H1 (cell line): ENCODE results near the gene MASP1. TPM values are rescaled to one million over a fixed set of nuclear protein-coding genes. Genes with fewer than 3 reads are reported as not detected.

ENCODE experiments used
- CTCF ChIA-PET: fragments of 300-600 bp; sonication (Branson Sonifier 250); formaldehyde crosslinking; loops from one replicate; lab custom pipeline; 2021; ENCODE audit not compliant: partially characterized antibody; lab: Charles Lee
- POLR2A ChIA-PET: fragments of 300-600 bp; sonication (Branson Sonifier 250); formaldehyde crosslinking; loops from one replicate; lab custom pipeline; 2021; ENCODE audit warnings: inconsistent platforms; ENCODE audit not compliant: partially characterized antibody; lab: Charles Lee
- DNase-seq, 2 experiments: peaks; one replicate each; pipeline versions ENCODE4 v3.0.0 to v3.0.0-alpha.2; 2010 to 2022; ENCODE audit warnings: low spot score in 2 of 2, low read depth in 1 of 2, mixed read lengths in 1 of 2
- FAIRE-seq: peaks from 2 replicates; lab custom pipeline; 2011; peaks lifted over from hg19 to GRCh38; lab: Jason Lieb, UNC
- H2AFZ ChIP-seq: 2 replicates; pipeline ENCODE4 v1.8.1; 2012; ENCODE audit warnings: low read length, inconsistent platforms
- H2AK5ac ChIP-seq: 2 replicates; pipeline ENCODE4 v1.6.1; 2013; ENCODE audit warnings: low read depth, low read length
- H2BK120ac ChIP-seq: replicated peaks from 2 replicates; pipeline ENCODE3; 2013; ENCODE audit warnings: low read depth, low read length, inconsistent platforms
- H2BK12ac ChIP-seq: 2 replicates; pipeline ENCODE4 v1.6.1; 2013; ENCODE audit warnings: low read depth, low read length
- H2BK15ac ChIP-seq: 2 replicates; pipeline ENCODE4 v1.6.1; 2013; ENCODE audit warnings: low read length
- H2BK20ac ChIP-seq: 2 replicates; pipeline ENCODE4 v1.6.1; 2013; ENCODE audit warnings: low read length
- H2BK5ac ChIP-seq: 2 replicates; pipeline ENCODE4 v1.6.1; 2013; ENCODE audit warnings: low read depth, low read length
- H3K14ac ChIP-seq: 2 replicates; pipeline ENCODE4 v1.6.1; 2013; ENCODE audit warnings: inconsistent platforms; ENCODE audit not compliant: insufficient read length
- H3K18ac ChIP-seq: 2 replicates; pipeline ENCODE4 v1.6.1; 2013; ENCODE audit warnings: low read length; ENCODE audit errors: extremely low read depth
- H3K23ac ChIP-seq: 2 replicates; pipeline ENCODE4 v1.6.1; 2013; ENCODE audit warnings: inconsistent platforms; ENCODE audit not compliant: insufficient read length
- H3K23me2 ChIP-seq: 2 replicates; pipeline ENCODE4 v1.6.1; 2013; ENCODE audit warnings: low read depth, low read length
- H3K27ac ChIP-seq: 2 replicates; pipeline ENCODE4 v1.6.1; 2011; ENCODE audit warnings: low read depth, low read length, inconsistent platforms
- H3K27me3 ChIP-seq, 4 experiments: replicated peaks in 1 of 4; 1 replicate in 1 of 4; 2 replicates in 3 of 4; pipeline versions ENCODE4 v1.6.1 to v1.8.1; 2011 to 2013; ENCODE audit warnings: low read length in 3 of 4, mild to moderate bottlenecking in 3 of 4, inconsistent platforms in 2 of 4, mixed read lengths in 2 of 4, moderate library complexity in 1 of 4; ENCODE audit not compliant: control insufficient read depth in 3 of 4, insufficient read depth in 3 of 4; ENCODE audit errors: extremely low read depth in 1 of 4
- H3K36me3 ChIP-seq, 4 experiments: 2 replicates each; pipeline versions ENCODE4 v1.6.1 to v1.8.1; 2011 to 2013; ENCODE audit warnings: mild to moderate bottlenecking in 4 of 4, low read length in 3 of 4, moderate library complexity in 2 of 4, control low read depth in 1 of 4, inconsistent platforms in 1 of 4; ENCODE audit not compliant: insufficient read depth in 4 of 4, control insufficient read depth in 2 of 4
- H3K4ac ChIP-seq: replicated peaks from 2 replicates; pipeline ENCODE3; 2013; ENCODE audit warnings: low read length, low read depth, mixed read lengths, inconsistent platforms; ENCODE audit not compliant: insufficient read length
- H3K4me1 ChIP-seq, 4 experiments: replicated peaks in 1 of 4; 1 replicate in 1 of 4; 2 replicates in 3 of 4; pipeline versions ENCODE4 v1.6.1 to v1.8.1; 2011 to 2013; ENCODE audit warnings: low read length in 3 of 4, inconsistent platforms in 2 of 4, mixed read lengths in 1 of 4; ENCODE audit not compliant: insufficient read depth in 4 of 4, control insufficient read depth in 3 of 4
- H3K4me2 ChIP-seq, 2 experiments: 2 replicates each; pipeline versions ENCODE4 v1.6.1 to v1.8.1; 2011 to 2013; ENCODE audit warnings: low read depth in 2 of 2, low read length in 2 of 2, control low read depth in 1 of 2, inconsistent platforms in 1 of 2, mild to moderate bottlenecking in 1 of 2; ENCODE audit not compliant: insufficient read depth in 1 of 2
- H3K4me3 ChIP-seq, 4 experiments: fragments of 200-600, 300-600 bp in 1 of 4; sonication (generic), shearing (Covaris generic), sonication (Bioruptor Twin) in 1 of 4; 2 replicates each; pipeline versions ENCODE4 v1.5.1 to v1.8.1; 2011 to 2016; ENCODE audit warnings: low read length in 4 of 4, low read depth in 3 of 4, control low read depth in 2 of 4, inconsistent platforms in 2 of 4, mild to moderate bottlenecking in 2 of 4, mixed read lengths in 1 of 4, moderate library complexity in 1 of 4; ENCODE audit not compliant: insufficient read depth in 2 of 4; ENCODE audit errors: extremely low read depth in 1 of 4
- H3K56ac ChIP-seq: replicated peaks from 2 replicates; pipeline ENCODE3; 2013; ENCODE audit warnings: low read depth, mild to moderate bottlenecking, mixed read lengths, low read length, inconsistent platforms; ENCODE audit not compliant: insufficient read length
- H3K79me1 ChIP-seq: 2 replicates; pipeline ENCODE4 v1.6.1; 2013; ENCODE audit warnings: low read depth, low read length, control low read depth
- H3K79me2 ChIP-seq, 2 experiments: 2 replicates each; pipeline versions ENCODE4 v1.6.1 to v1.8.1; 2012 to 2013; ENCODE audit warnings: low read length in 2 of 2, mild to moderate bottlenecking in 2 of 2, inconsistent platforms in 1 of 2; ENCODE audit not compliant: insufficient read depth in 2 of 2, control insufficient read depth in 1 of 2
- H3K9ac ChIP-seq, 4 experiments: replicated peaks in 1 of 4; 1 replicate in 1 of 4; 2 replicates in 3 of 4; pipeline versions ENCODE4 v1.6.1 to v1.8.1; 2011 to 2013; ENCODE audit warnings: low read depth in 3 of 4, low read length in 3 of 4, control low read depth in 2 of 4, mild to moderate bottlenecking in 2 of 4, moderate library complexity in 2 of 4, inconsistent platforms in 1 of 4; ENCODE audit errors: extremely low read depth in 1 of 4
- H3K9me3 ChIP-seq, 2 experiments: 2 replicates each; pipeline versions ENCODE4 v1.6.1 to v1.8.1; 2012 to 2013; ENCODE audit warnings: mild to moderate bottlenecking in 2 of 2, moderate library complexity in 2 of 2, control low read depth in 1 of 2, inconsistent platforms in 1 of 2, low read depth in 1 of 2, low read length in 1 of 2, mixed read lengths in 1 of 2; ENCODE audit not compliant: insufficient read depth in 2 of 2
- H4K20me1 ChIP-seq, 2 experiments: replicated peaks in 1 of 2; 2 replicates each; pipeline versions ENCODE3 to v1.8.1; 2011 to 2013; ENCODE audit warnings: inconsistent platforms in 2 of 2, low read length in 2 of 2, mild to moderate bottlenecking in 1 of 2; ENCODE audit not compliant: insufficient read depth in 2 of 2, control insufficient read depth in 1 of 2
- H4K5ac ChIP-seq: 2 replicates; pipeline ENCODE4 v1.6.1; 2013; ENCODE audit warnings: low read length, low read depth, mixed read lengths, inconsistent platforms; ENCODE audit not compliant: insufficient read length
- H4K8ac ChIP-seq: 2 replicates; pipeline ENCODE4 v1.8.0; 2013; ENCODE audit warnings: mild to moderate bottlenecking, moderate library complexity, low read length, inconsistent platforms; ENCODE audit not compliant: insufficient read depth; ENCODE audit errors: extremely low read depth
- H4K91ac ChIP-seq: replicated peaks from 2 replicates; pipeline ENCODE3; 2013; ENCODE audit warnings: low read length, mixed read lengths, inconsistent platforms; ENCODE audit not compliant: insufficient read length
- EP300 ChIP-seq, 2 experiments: IDR thresholded peaks; 1 replicate in 1 of 2; 2 replicates in 1 of 2; pipeline ENCODE4 v1.6.1; 2011 to 2012; ENCODE audit warnings: low read depth in 2 of 2, low read length in 2 of 2, mild to moderate bottlenecking in 2 of 2, borderline replicate concordance in 1 of 2, inconsistent platforms in 1 of 2, moderate library complexity in 1 of 2
- JUN ChIP-seq: IDR thresholded peaks from 2 replicates; pipeline ENCODE4 v1.6.1; 2011; ENCODE audit warnings: low read depth, mild to moderate bottlenecking, improper control_type of control experiment, low read length
- RAD21 ChIP-seq, 2 experiments: IDR thresholded peaks in 1 of 2; conservative IDR thresholded peaks in 1 of 2; 2 replicates each; pipeline ENCODE4 v1.6.1; 2011; ENCODE audit warnings: low read depth in 2 of 2, low read length in 2 of 2, improper control_type of control experiment in 1 of 2, inconsistent platforms in 1 of 2, mild to moderate bottlenecking in 1 of 2, moderate library complexity in 1 of 2
- SIRT6 ChIP-seq: IDR thresholded peaks from one replicate; pipeline ENCODE4 v1.7.1; 2012; ENCODE audit warnings: low read length, inconsistent platforms
- SP1 ChIP-seq: IDR thresholded peaks from 2 replicates; pipeline ENCODE4 v1.6.1; 2011; ENCODE audit warnings: low read depth, low read length
- SP2 ChIP-seq: IDR thresholded peaks from 2 replicates; pipeline ENCODE4 v1.6.1; 2012; ENCODE audit warnings: mild to moderate bottlenecking, low read length, inconsistent platforms
- SRF ChIP-seq: IDR thresholded peaks from 2 replicates; pipeline ENCODE4 v1.6.1; 2011; ENCODE audit warnings: mild to moderate bottlenecking, low read depth, low read length, moderate library complexity
- WGBS, 2 experiments: shearing (Covaris generic) in 1 of 2; methylation state at CpG; one replicate each; pipeline versions ENCODE4 v1.1.6 to v1.1.7; 2013 to 2015; ENCODE audit warnings: low lambda C conversion rate in 2 of 2, mixed read lengths in 2 of 2, inconsistent platforms in 1 of 2, low coverage in 1 of 2, missing lambda C conversion rate in 1 of 2; ENCODE audit not compliant: insufficient replicate concordance in 2 of 2, insufficient coverage in 1 of 2, insufficient read length in 1 of 2; ENCODE audit errors: extremely low coverage in 1 of 2, missing lambda C conversion rate in 1 of 2; 5-methylcytosine and 5-hydroxymethylcytosine counted together
- polyA plus RNA-seq, 7 experiments: library from polyadenylated mRNA; depleted of rRNA in 3 of 7; stranded (reverse) in 5 of 7; unstranded in 2 of 7; fragments of >200 nt in 5 of 7; fragments of 200-250 nt in 2 of 7; gene quantifications; 1 replicate in 5 of 7; 2 replicates in 1 of 7; 4 replicates in 1 of 7; pipeline versions ENCODE4 v1.2.1 to v1.2.3, GENCODE V29; 2011 to 2013; ENCODE audit warnings: missing spikeins in 2 of 7, mixed read lengths in 2 of 7
- total RNA-seq: library from RNA; stranded (reverse); fragmentation: NEBNext Ultra II Directional; extraction: Animal tissue kit (Norgen Biotek cat#: 25700); gene quantifications from 2 replicates; pipeline ENCODE4 v1.2.1, GENCODE V29; 2021

Gene MASP1
- total and polyA plus RNA-seq, 2 of the 8 experiments (the other 6 are each of a cell fraction or from before 2014, with no cell fraction given): 2.7 to 3.5 TPM

GRCh38 chr3:187264021-187264420 lies 27.5 kb downstream of the MASP1 start:
- no peak overlapping the region for H3K23ac ChIP-seq
- WGBS, 2 experiments: 75% methylated on average over 4 of the region's 4 CpGs; no CpG with 5 or more reads in 1 of the 2 experiments
- no peak overlapping the region for H4K91ac ChIP-seq
- H2AFZ ChIP-seq: no peak overlapping the region
- CTCF ChIA-PET: interaction anchor here (0.6 to 4.3 kb wide), 7 partner anchors 7 to 415 kb away, joined by 3 to 23 read pairs (median 6); no protein-coding TSS in a partner anchor
- peaks cover under 1 to 3% of the 10 kb centered on the region in 2 experiments; a peak in 1 of 4 replicates for H3K9me3 ChIP-seq
- no peak overlapping the region for H2BK12ac ChIP-seq
- H3K14ac ChIP-seq: no peak overlapping the region
- H2BK15ac ChIP-seq: no peak overlapping the region
- no peak overlapping the region for H4K5ac ChIP-seq
- H3K56ac ChIP-seq: no peak overlapping the region
- no peaks in the 10 kb centered on the region for H3K23me2 ChIP-seq
- TF ChIP-seq SP1: no peak
- TF ChIP-seq SP2: no peak
- no peak for TF ChIP-seq RAD21 (IDR thresholded peaks at IDR 0.05 in 1 of 2, conservative IDR thresholded peaks at IDR 0.05 in 1 of 2; ENCODE audit: low read depth in 2 of 2, low read length in 2 of 2)
- TF ChIP-seq JUN: 0 out of 2 replicates have a peak, but pooled peaks have one; percentile 18
- no peak for TF ChIP-seq EP300 (IDR thresholded peaks at IDR 0.05; ENCODE audit: borderline replicate concordance in 1 of 2, low read depth in 2 of 2, low read length in 2 of 2)
- TF ChIP-seq SRF: no peak
- TF ChIP-seq SIRT6: no peak
- TF ChIP-seq, all 59 proteins: peak for 1
- no peaks in the 10 kb centered on the region for H3K27me3 ChIP-seq
- H3K4me1 ChIP-seq: no peaks in the 10 kb centered on the region
- H4K8ac ChIP-seq: no peak overlapping the region
- no peaks in the 10 kb centered on the region for H3K79me1 ChIP-seq
- no peak overlapping the region for H2AK5ac ChIP-seq
- no peak overlapping the region for H3K4me2 ChIP-seq
- H3K4ac ChIP-seq: no peak overlapping the region
- H2BK120ac ChIP-seq: no peak overlapping the region
- FAIRE-seq: no peak
- H3K9ac ChIP-seq: no peak overlapping the region
- H3K4me3 ChIP-seq: no peak overlapping the region
- no peak overlapping the region for H3K27ac ChIP-seq
- H3K79me2 ChIP-seq: no peaks in the 10 kb centered on the region
- no peak for DNase-seq
- H4K20me1 ChIP-seq: no peaks in the 10 kb centered on the region
- H2BK20ac ChIP-seq: no peak overlapping the region
- no peak overlapping the region for H3K18ac ChIP-seq
- POLR2A ChIA-PET: no interaction called here
- no peaks in the 10 kb centered on the region for H3K36me3 ChIP-seq
- H2BK5ac ChIP-seq: no peak overlapping the region
